Measurements from ENCODE around the gene BEND4.
"Not testable (repeated sequence)": the region's sequence is repeated elsewhere in the genome, so short reads cannot be mapped to it uniquely, and the experiment has no call there.

BEND4 gene

DNA sequence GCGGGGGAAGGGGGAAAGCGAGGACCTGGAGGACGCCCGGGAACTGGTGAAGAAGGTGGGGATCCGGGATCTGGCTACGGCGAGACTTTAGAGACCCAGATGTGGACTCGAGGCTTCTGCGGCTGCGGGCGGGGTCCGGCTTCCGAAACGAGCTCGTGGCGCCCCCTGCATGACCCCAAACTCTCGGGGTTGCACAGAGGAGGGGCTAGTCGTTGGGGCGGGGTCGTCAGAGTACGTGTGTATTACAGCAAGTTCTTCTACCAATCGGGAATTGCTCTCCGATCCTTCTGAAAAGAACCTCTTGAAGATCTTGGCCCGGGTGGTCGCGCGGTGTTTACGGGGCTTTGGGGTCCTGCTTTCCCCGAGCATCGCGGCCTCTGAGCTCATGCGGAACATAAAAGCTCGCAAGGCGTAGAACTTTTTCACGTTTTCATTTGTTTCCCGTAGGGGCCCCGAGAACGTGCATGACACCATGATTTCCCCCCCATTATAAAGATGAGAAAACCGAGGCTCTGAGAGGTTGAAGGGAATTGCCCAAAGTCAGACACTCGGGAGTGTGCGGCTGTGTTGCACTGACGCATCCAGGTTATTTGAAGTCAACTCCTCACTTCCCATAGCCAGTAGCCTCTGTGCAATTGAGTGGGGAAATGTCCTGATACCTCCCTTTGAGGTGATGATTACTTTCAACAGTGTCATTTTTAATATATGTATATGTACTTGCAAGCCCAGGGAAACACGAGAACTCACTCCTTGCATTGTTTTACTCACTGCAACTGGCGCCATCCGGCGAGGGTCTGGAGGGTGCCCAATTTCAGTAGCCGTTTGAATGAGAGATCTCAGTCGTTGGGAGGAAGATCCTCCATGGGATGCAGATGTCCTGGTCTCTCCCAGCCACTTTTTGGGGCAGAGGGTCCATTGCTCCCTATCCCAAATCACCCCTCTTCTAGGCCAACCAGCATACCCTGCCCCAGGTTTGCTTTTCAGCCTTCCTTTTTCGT lies at the start of gene BEND4:
TSS of gene BEND4 (minus strand) at position 149 of the 998 bp plus-strand sequence. CDS start 512 bp downstream, outside the sequence.
- no peak for DNase-seq

DNA sequence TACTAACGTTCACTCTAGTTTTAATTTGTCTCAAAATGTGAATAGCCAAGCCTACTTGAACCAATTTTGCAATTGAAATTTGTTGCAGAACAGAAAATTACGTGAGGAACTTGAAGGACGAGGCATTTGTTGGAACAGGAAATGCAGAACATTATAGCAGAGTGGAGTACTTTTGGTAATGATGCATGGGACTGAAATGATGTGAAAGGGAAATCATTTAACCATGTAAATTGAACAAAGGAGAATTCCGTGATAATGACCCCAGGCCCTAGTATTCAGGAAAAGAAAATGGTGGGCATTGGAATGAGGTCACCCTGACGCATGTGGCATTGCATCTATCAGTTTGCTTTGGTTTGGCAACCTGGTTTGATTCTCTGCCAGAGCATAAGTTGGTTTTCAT lies 44.9 kb upstream of the BEND4 start:
- no peak for DNase-seq

DNA sequence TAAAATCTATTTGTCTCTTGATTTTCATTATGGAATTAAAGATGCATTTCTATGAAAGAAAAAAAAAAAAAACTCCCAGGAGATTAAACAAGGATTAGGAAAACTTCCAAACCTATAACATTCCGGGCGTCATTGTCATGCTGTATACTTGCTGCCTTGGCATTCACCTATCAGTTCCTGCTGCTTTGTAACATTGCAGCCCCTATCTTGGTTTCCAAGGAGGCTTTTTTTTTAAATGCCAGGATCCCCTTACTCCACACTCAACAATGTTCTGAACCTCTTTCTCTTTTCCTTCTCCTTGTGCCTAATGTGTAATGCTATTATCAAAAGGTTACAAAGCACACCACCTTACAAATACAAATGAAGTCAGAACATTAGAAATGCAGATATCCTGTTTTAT lies 20.5 kb upstream of the BEND4 start:
- no peak for DNase-seq

DNA sequence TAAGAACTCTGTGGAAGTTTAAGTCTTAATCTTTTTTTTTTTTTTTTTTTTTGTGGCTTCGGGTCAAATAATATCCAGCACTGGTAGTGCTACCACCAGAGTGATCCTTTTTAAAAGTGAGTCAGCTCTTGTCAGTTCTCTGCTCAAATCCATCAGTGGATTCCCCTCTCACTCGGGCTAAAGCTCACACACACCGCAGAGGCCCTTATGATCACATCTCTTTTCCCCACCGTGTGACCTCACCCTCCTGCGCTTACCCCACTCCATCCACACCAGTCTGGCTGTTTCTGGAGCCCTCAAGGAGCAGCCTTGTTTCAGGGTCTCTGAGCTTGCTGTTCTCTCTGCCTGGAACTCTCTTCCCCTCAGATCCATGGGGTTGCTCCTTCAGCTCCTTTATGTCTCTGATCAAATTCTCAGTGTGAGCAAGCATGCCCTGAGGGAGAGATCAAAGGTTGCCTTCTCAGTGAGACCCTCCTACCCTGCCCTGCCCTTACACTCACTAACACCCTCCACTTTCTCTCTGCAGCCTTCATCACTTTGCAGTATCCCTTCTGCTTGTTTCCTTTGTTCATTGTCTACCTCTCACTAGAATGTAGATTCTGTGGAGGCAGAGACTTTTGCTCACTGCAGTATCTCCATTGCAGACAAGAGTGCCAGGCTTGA lies 19.8 kb upstream of the BEND4 start:
- no peak for DNase-seq

DNA sequence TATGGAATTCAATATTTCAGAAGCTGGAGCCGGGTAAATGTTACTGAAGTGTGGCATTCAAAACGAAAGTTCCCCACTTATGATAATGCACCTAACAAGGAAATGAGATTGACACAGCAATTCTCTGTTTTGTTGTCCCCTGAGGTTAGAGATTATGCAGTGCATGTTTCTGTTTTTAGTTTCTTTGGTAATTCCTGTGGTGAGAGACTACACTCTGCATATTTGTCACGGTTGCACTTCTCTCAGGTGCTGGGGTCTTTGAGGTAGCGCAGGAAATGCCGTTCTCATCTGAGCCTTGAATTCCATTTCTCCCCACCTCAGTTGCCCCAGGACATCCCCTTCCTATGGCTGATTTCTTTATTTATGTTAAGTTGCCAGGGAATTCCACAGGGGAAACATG lies 15.3 kb upstream of the BEND4 start:
- no peak for DNase-seq

DNA sequence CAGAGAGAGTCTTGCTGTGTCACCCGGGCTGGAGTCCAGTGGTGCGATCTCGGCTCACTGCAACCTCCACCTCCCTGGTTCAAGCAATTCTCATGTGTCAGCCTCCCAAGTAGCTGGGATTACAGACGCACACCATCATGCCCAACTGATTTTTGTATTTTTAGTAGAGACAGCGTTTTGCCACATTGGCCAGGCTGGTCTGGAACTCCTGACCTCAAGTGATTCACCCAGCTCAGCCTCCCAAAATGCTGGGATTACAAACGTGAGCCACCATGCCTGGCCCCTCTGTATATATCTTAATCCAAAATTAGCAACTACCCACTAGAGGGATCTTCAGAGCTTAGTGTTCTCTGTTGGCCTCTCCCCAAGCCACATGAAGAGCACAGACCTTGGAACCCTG lies 13.7 kb upstream of the BEND4 start:
- not testable (repeated sequence) for DNase-seq

DNA sequence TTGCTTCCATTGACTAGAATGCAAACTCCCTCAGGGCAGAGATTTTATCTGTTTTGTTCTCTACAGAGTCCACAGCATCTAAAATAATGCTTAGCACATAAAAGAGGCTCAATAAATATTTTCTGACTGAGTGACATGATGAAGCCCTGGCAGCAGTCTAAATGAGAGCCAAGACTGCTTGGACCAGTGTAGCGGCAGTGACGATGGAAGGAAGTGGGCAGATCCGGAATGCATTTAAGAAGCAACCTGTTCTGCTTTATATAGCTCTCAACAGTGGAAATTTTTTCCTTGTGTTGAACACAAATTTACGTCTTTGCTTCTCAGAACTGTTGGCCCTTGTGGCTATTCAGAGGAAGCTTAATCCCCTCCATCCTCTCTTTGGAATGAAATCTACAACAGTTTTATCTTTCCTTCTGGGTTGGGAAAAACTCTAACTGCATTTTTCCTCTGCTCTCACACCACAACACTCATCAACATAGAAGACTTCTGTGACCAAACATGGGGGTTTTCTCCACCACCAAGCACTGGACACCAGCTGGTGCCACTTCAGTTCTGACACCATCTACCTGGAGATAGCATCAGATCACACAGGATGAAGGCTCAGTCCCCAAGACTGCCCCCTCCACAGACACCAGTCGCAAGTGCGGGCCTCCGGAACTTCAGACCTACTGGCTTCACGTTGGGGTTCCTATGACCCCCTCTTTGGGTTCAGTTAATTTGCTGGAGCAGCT lies 7.0 kb upstream of the BEND4 start:
- no peak for DNase-seq

DNA sequence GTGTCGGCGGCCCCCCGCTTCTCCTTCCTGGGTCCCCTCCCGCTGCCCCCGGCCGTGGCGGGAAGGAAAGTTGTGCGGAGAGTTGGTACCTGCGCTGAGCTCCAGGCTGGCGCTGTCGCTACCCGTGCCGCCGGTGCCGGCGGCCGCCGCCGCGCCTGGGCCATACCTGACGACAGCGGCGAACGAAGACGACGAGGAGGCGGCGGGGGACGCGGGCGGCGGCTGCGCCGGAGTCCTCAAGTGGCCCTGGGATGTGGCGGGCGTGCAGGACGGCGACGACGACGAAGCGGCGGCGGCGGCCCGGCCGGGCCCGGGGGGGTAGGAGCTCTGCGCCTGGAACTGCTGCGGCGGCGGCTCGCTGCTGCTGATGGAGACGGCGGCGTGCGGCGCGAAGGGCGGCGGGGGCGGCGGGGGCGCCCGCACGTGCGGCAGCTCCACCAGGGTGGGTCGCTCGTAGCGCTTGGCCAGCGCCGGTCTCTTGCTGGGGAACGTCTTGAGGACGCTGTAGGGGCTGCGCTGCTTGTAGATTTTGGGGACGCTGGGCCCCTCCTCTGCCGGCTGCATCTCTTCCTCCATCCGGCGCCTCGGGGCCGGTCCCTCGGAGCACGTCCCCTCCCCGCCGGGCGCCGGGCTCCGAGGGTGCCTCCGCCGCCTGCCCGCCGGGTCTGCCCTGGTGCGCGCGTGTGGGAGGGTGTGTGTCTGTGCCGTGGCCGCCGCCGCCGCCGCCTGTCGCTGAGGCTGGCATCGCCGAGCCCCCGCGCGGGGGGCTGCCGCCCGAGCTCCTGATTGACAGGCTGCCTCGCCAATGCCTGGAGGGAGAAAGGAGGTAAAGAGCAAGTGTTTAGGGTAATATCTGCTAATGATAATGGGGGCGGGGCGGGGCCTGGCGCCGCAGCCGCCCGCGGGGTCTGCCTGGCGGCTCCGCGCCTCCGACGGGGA lies 618 bp downstream of the BEND4 start:
- DNase-seq = no peak

DNA sequence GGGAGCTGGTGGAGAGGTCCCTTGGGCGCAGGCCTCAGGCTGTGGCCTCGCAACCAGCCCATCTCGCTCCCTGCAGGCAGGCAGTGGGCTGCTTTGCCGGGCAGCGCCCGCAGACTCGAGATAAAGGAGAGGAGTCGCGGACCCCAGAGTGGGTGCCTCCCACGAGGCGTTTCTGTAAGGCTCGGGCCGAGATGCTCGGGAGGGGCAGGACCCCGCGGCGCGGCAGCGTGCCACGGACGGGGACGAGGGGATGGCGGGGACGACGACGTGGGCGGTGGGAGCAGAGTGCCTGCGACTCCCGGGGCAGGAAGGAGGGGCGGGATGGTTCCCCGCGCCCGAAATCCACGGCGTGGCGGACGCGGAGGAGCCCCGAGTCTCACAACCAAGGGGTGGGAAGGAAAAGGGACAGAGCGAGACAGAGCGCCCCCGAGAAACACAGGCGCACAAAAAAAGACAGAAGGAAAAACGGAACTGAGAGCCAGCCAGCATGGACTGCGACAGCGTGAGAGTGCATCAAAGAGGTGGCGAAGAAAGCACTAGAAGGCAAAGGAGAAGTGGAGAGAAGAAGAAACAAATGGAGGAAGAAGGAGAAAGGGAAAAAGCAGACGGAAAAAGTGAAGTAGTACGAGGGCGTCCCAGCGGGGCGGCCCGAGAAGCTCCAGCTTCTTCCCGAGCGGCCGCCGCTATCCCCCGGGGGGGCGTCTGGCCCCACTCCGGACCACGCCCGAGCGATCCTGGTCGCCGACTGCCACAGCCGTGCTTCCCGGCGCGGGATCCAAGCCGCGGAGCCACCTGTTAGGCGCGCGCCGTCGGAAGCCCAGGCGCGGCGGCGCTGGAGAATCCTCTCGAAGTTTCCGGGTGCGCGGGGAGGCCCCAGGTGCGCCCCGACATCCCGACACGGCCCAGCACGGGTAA lies 1.5 kb downstream of the BEND4 start:
- DNase-seq = no peak

DNA sequence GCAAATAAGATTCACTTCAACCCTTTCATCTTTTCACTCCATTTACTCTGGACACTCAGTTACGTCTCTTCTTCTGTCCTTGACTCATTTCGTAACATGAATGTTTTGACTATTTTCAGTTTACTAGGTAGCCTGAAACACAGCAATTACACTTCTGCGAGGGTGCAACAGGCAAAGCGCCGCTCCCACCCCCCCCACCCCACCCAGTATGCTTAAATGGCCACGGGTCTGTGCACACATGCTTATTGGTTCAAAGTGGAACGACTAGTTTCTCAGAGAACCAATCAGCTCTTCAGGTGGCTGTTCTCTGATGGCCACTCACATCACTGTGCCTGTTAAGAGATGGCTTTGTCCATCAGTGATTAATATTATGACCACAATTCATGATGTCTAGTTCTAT lies 3.5 kb downstream of the BEND4 start:
- no peak for DNase-seq

DNA sequence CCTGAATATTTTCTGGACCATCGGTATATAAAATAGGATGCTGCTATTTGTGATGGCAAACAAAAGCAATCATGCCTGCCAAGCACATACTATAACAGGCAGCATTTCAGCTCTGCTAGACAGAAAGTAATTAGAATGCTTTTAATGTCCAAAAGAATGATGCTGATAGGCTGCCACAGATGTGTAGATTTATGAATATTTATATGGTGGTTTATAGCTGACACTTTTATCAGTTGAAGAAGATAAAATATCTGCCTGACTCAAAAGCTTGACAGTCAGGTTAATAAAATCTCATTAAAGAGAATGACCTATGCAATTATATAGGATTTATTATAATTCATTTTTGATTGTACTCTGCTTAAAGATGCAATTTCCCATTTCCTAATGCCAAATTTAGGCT lies 4.0 kb downstream of the BEND4 start:
- no peak for DNase-seq

DNA sequence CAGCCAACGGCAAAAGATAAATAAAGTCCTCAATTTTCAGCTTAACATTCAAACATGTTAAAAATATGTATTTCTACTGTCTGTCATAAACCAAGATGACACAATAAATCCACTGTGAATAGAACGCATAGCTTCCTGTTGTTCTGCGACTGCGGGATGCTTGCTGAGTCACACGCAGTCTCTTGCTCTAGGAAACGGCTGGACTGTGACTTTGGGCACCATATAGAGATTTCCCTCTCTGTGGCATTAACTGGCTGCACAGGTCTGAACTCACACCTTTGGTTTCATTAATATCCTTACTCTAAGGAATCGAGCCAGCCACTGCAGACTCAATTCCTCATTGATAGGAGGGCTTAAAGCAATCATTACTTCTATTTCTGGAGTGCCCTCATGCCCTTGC lies 8.4 kb downstream of the BEND4 start:
- DNase-seq = no peak

DNA sequence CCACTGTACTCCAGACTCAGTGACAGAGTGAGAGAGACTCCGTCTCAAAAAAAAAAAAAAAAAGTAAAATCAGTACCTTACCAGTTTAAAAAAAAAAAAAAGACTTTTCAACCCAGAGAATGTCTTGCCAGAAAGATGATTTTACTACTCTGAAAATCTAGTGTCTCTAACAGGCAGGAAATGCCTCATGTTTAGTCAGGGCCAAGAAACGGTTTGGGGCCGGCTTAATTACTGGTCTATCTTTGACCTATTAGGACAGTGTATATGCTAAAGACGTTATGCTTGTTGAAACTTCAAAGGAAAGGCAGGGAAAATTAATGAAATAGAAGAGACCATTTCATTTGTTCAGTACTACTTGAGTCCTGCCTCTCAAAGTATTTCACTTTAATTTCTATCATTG lies 9.9 kb downstream of the BEND4 start:
- DNase-seq = no peak

DNA sequence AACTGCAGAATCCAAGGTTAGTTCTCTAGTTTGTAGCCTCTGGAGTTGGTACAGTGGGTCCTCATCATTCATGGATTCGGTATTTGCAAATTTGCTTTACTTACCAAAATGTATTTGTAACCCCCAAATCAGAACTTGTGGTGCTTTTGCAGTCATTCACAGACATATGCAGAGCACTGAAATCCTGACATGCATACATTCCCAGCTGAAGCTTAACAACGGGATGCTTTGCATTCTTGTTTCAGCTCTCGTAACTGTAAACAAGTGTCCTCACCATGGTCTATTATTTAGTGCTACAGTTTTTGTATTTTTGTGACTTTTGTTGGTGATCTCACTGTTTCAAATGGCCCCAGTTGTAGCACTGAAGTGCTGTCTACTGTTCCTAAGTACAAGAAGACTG lies 16.1 kb downstream of the BEND4 start:
- DNase-seq = no peak

DNA sequence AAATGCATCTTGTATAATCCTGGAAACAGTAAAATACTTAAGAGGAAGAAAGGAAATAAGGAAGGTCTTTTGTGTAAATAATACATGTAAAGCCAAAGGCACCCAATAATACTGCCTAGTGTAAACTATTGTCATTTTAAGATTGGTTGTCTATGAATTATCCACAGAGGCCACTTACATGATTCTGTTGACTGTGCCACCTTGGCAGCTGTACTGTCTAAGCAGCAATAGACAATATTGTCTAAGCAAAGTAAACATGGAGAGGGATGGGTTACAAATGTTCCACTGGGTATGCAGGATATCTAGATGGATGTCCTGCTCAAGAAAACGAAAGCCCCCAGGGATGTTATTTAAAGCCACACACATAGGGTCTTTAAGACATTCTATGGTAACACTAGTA lies 19.4 kb downstream of the BEND4 start:
- DNase-seq = no peak

DNA sequence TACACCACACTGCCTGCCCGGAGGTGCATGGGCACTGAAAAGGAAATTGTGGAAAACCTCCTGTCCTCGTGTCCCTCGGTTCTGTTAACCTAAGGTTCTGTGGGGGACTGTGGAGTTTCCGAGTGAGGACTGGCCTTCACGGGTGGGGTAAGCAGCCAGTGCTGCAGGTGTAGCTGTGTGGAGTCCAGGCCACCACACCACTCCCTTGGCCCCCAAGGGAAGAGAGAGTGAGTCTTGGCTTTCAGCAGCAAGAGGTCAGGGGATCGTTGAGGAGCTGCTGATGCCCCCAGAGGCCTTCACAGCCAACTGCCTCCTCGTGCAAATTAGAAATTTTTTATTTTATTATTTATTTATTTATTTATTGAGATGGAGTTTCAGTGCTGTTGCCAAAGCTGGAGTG lies 20.4 kb downstream of the BEND4 start:
- no peak for DNase-seq

DNA sequence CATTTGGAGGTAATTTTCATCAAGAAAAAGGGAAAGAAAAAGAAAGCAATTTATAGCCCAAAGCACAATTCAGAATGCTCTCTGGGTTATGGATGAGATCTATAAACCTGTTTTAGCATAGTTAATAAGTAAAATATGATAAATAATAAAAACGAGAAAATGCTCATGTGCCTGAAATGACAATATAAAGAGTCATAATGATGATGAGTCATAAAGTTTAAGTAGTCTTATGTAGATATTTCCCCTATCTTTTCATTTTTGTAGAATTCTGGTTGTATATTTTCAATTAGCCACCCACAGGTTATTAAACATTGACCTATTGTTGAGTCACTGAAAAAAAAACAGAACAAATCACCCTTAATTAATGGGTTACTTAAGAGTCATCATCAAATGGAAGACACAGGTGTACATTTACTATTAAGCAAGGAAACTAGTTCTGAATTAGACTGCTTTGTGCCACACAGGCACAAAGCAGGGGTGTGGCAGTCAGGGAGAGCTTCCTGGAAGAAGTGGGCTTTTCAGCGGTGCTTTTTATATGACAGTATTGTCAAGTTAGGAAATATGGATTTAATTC lies 29.3 kb downstream of the BEND4 start:
- DNase-seq = no peak

DNA sequence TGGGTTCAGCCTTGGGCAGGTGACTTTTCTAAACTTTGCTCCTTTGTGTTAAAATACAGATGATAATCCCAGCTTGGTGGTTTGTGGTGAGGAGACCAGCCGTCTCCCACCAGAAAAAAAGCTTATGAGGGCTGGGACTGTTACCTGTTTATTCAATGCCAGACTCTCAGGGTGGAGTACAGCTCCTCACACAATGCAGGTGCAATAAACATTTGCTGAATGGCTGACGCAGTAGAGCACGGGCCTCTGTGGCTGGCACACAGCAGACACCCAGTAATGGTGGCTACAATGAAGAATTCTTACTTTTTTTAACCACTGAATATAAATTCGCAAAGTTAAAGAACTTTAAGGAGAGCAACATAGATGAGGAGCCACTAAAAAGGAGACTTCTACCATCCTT lies 30.2 kb downstream of the BEND4 start:
- no peak for DNase-seq

DNA sequence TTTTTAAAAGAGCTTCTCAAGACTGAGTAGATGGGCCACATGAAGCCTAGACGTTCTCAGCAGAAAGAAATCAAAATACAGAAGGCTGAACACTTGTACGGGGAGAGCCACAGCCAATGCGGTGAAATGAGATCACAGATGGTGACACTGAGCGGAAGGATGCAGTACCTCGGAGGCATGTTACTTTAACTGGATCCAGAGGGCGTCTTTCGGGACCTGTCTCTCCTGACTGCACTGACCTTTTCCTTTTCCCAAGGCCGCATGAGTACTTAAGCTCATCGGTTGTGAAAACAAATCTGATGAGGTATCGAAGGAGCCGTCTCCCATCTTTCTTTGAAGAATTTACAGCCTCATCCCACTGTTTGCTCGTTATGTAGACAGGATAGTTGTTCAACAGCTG lies 32.6 kb downstream of the BEND4 start:
- DNase-seq = no peak

DNA sequence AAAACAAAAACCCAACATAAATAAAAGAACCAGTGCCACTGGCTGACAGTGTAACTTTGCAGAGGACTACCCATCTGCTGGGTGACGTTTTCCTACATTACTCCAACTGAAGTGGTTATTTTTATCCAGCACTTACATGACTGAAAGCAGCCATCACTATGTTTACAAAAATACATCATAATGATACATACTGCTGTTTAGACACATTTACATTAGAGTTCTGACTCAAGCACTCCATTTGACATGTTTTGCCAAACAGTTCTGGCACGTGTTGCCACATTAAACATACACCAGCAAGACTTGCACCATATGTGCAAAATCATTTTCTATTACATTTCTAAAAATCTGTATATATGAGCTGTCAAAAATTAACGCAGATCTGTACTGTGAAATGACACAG lies 39.6 kb downstream of the BEND4 start:
- DNase-seq = no peak

DNA sequence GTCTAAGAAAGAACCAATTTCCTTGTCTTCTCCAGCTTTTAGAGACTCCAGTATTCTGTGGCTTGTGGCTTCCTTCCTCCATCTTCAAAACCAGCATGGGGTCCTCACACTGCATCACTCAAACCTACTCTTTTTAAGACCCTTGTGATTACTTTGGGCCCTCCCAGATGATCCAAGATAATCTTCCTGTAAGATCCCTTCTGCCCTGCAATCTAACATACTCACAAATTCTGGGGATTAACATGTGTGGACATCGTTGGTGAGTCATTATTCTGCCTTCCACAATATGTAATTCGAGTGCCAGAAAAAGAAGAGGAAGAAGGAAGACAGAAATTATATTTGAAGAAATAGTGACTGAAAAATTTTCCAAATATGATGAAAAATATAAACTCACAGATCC lies 47.9 kb downstream of the BEND4 start:
- no peak for DNase-seq

Measured in NCI-H2081 treated with DMSO at 0.1 percent for 48 hours (cell line).